Measurements from ENCODE around the gene VPS37D. TPM values are rescaled to one million over a fixed set of nuclear protein-coding genes. Genes with fewer than 3 reads are reported as not detected.

VPS37D gene
- total RNA-seq, 4 donors from 2014 or later = 1.1 to 6.3 (median 5.0) TPM; not detected in 1

DNA sequence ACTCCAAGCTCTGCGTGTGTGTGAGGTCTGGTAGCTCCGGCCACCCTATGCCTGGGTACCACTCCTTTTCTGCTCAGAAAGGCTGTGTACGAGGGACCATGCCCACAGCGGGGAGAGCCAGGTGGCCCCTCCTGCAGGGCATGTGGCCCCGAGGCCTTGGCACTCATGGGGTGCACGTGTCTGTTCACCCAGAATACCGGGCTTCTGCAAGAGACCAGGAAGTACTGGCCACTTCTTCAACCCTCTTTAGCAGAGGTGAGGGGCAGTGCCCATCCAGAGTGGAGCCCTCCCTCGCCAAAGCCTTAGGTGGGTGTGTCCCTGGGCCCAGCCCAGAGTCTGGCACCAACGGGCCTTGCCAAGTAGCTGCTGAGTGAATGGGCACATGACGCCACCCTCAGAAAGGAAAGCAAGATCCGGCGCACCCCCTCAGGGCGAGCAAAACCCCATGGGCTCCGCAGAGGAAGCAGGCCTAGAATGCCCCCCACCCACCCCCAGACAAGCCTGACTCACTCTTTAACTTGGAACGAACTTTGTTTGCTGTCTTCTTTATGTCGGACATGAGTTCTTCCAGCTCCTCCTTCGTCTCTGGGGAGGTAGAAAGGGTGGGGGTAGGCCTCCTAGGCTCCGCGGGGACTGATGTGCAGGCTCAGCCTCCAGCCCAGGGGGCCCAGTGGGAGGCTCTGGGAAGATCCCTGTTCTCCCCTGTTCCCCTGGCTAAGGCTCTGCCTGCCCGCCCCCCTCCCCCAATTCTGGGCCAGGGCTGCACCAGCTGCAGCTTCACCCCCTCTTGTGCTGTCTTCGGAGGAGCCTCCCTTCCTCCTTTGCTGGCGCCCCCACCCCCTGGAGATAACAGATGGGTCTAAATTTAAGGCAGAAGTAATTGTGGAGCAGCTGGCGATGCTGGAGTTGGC lies 37.3 kb downstream of the VPS37D start:
- H3K9me3 ChIP-seq = no peaks in the 10 kb centered on the region
- peak overlapping the region in 1 of 4 donors; percentile 43 for H3K27ac ChIP-seq
- H3K4me3 ChIP-seq = no peak overlapping the region
- no peaks in the 10 kb centered on the region for H3K27me3 ChIP-seq
- peaks cover 0 to 14% (median 0%) of the 10 kb centered on the region in 4 donors for H3K4me1 ChIP-seq
- peaks cover 0 to 7% (median 0%) of the 10 kb centered on the region in 3 donors for H3K36me3 ChIP-seq
- no peak for DNase-seq
- no peak for TF ChIP-seq POLR2A (IDR thresholded peaks at IDR 0.05)
- TF ChIP-seq, protein P1, sequence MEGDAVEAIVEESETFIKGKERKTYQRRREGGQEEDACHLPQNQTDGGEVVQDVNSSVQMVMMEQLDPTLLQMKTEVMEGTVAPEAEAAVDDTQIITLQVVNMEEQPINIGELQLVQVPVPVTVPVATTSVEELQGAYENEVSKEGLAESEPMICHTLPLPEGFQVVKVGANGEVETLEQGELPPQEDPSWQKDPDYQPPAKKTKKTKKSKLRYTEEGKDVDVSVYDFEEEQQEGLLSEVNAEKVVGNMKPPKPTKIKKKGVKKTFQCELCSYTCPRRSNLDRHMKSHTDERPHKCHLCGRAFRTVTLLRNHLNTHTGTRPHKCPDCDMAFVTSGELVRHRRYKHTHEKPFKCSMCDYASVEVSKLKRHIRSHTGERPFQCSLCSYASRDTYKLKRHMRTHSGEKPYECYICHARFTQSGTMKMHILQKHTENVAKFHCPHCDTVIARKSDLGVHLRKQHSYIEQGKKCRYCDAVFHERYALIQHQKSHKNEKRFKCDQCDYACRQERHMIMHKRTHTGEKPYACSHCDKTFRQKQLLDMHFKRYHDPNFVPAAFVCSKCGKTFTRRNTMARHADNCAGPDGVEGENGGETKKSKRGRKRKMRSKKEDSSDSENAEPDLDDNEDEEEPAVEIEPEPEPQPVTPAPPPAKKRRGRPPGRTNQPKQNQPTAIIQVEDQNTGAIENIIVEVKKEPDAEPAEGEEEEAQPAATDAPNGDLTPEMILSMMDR (IDR thresholded peaks at IDR 0.05) = no peak

DNA sequence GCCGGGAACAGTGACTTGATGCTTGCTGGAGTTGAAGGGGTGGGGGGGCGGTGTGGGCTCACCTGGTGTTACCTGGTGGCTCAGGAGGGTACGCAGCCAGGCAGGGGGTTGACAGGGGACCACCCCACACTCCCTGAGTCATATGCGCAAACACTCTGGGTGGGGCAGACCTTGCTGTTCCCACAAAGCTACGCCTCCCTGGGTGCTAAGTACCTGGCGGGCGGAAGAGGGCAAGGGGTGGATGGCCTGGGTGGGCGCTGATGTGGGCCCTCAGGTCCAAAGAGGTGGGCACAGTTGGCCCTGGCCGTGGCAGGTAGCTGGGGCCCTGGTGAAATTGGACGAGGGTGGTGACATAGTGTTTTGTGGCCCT lies 37.9 kb downstream of the VPS37D start:
- H3K4me1 ChIP-seq = peaks cover 0 to 14% (median 0%) of the 10 kb centered on the region in 4 donors
- no peak overlapping the region for H3K4me3 ChIP-seq
- peaks cover 0 to under 1% (median 0%) of the 10 kb centered on the region in 3 donors for H3K36me3 ChIP-seq
- TF ChIP-seq, protein P1 (IDR thresholded peaks at IDR 0.05) = no peak
- no peaks in the 10 kb centered on the region for H3K27me3 ChIP-seq
- no peak overlapping the region for H3K27ac ChIP-seq
- no peak for DNase-seq
- H3K9me3 ChIP-seq = no peaks in the 10 kb centered on the region

- TF ChIP-seq POLR2A (IDR thresholded peaks at IDR 0.05) = no peak
- TF ChIP-seq, protein P1 (IDR thresholded peaks at IDR 0.05) = no peak
- peak overlapping the region in 2 of 4 donors; percentile 36 to 47 for H3K27ac ChIP-seq
- no peaks in the 10 kb centered on the region for H3K27me3 ChIP-seq
- H3K9me3 ChIP-seq = no peaks in the 10 kb centered on the region
- H3K4me3 ChIP-seq = no peak overlapping the region
- DNase-seq = no peak
- H3K4me1 ChIP-seq = peaks cover 0 to 14% (median 0%) of the 10 kb centered on the region in 4 donors
- H3K36me3 ChIP-seq = no peaks in the 10 kb centered on the region
Measured at GRCh38 chr7:73706126-73707044, 38.8 kb downstream of the VPS37D start.

DNA sequence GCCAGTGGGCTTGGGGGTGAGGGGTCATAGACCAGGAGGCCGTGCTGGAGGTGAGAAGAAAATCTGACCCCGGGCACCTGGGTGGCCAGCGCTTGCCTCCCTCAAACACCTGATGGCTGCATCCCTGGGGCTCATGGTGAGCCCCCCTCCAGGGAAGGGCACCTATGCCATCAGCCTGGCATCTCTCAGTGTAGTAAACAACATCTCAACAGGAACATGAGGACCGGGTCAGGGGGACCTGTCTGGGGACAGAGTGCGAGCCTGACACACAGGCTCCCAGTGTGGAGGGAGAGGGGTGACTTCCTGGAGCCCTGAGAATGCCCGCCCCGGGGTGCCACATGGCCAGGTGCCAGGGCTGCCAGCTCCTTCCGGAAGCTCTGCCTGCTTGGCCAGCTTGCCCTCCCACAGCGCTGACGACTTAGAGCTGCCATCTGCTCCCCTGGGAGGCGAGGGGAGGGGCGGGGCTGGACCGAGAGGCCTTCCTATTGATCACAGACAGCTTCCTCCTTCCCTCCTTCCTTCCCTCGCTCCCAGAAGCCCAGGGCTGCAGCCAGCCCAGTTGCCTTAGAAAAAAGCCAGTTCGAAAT lies 39.5 kb downstream of the VPS37D start:
- Histone ChIP-seq H3K4me3 (no peak overlapping the region), H3K4me1 (peaks cover 0 to 14% (median 0%) of the 10 kb centered on the region in 4 donors), H3K27ac (peak overlapping the region in 2 of 4 donors; percentile 36 to 47), H3K9me3 (no peaks in the 10 kb centered on the region), H3K36me3 (no peaks in the 10 kb centered on the region), H3K27me3 (no peaks in the 10 kb centered on the region)
- no peak for TF ChIP-seq POLR2A (IDR thresholded peaks at IDR 0.05)
- peak; percentile 46 to 95 (median 92) for DNase-seq

- no peak for DNase-seq
- Histone ChIP-seq H3K27ac (no peak overlapping the region), H3K4me1 (peaks cover 0 to 14% (median 0%) of the 10 kb centered on the region in 4 donors), H3K4me3 (no peak overlapping the region), H3K36me3 (no peaks in the 10 kb centered on the region), H3K9me3 (no peaks in the 10 kb centered on the region), H3K27me3 (no peaks in the 10 kb centered on the region)
- TF ChIP-seq, protein P1 (IDR thresholded peaks at IDR 0.05) = no peak
- no peak for TF ChIP-seq POLR2A (IDR thresholded peaks at IDR 0.05)
Measured at GRCh38 chr7:73708961-73709549, 41.4 kb downstream of the VPS37D start.
